SK-N-SH treated with all-trans-retinoic acid at 6 μM for 48 hours (cell line): ENCODE data around the gene ATXN3L.

Experiments
- ARNTL ChIP-seq: fragments of 450-650 bp; formaldehyde crosslinking; IDR thresholded peaks from 2 replicates; pipeline ENCODE4 v1.5.0; 2020; ENCODE audit warnings: low read depth, mild to moderate bottlenecking, moderate library complexity, borderline replicate concordance
- ESRRG ChIP-seq: fragments of 250-450 bp; sonication (Bioruptor Pico); IDR thresholded peaks from 2 replicates; pipeline ENCODE4 v1.6.1; 2021; ENCODE audit warnings: mild to moderate bottlenecking
- POU6F1 ChIP-seq: fragments of 250-450 bp; sonication (Bioruptor Pico); IDR thresholded peaks from 2 replicates; pipeline ENCODE4 v1.8.0; 2021; ENCODE audit warnings: low read depth, mild to moderate bottlenecking, moderate library complexity, borderline replicate concordance
- TSHZ2 ChIP-seq: fragments of 250-450 bp; sonication (Bioruptor Pico); IDR thresholded peaks from 2 replicates; pipeline ENCODE4 v1.5.0; 2020; ENCODE audit warnings: mild to moderate bottlenecking, moderate library complexity

GRCh38 chrX:13281289-13281688 is 38.6 kb downstream of the ATXN3L start:
- TF ChIP-seq POU6F1 (CRISPR knock-in tag), result no peak
- TF ChIP-seq TSHZ2 (CRISPR knock-in tag), result no peak
- no peak for TF ChIP-seq ESRRG (CRISPR knock-in tag)
- no peak for TF ChIP-seq ARNTL (CRISPR knock-in tag)
